Endometrial microvascular endothelial cells (primary cell): Measurements from ENCODE around the gene PDLIM4. TPM values are rescaled to one million over a fixed set of nuclear protein-coding genes. Genes with fewer than 3 reads are reported as not detected.

Experiments used
- in situ Hi-C: cut with HindIII; loops from 2 replicates; pipeline ENCODE4 v1.10.0; 2017; ENCODE audit warnings: low sequenced_read_pairs, low pct_unique_long_range_greater_than_20kb; ENCODE audit errors: inconsistent ontology term
- total RNA-seq: library from RNA; depleted of rRNA; stranded (reverse); fragments of >200 nt; gene quantifications from one replicate; pipeline ENCODE4 v1.2.3, GENCODE V29; 2015; ENCODE audit errors: inconsistent ontology term

Gene PDLIM4
- total RNA-seq, 1 donor from 2014 or later: 113 TPM

GRCh38 chr5:132262882-132263547 lies 5.5 kb downstream of the PDLIM4 start:
- in situ Hi-C loops: no loop called here

DNA sequence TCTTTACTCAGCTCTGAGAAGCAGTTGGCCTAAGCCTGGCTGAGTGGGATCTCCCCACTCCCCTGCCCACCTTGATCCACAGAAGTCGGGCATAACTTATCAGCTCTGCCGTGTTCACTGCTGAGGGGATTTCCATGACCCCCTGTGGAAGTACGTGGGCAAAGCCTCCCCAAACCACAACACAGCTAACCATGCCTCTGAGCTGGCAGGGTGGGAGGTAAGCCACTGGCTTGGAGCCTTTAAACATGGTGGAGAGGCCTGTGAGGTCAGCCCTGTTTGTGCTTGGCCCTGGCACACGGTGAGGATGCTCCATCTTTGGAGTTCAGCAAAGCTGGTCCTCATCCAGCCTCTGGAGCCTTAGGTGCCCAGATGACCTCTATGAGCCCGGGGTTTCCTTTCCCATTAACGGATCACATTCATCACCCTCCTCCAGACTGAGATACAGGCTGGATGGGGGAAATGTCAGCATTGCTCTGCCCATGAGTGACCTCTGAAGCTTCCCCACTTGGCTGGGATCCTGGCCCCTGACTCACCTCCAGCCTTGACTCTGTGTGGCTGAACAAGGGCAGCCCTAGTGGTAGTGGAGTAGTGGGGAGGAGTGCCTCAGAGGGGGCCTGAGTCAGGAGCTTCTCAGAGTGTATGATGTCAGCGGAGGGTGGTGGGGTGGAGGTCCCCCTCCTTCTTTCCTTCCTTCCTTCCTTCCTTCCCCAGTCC lies 6.2 kb downstream of the PDLIM4 start:
- in situ Hi-C loops: no loop called here

DNA sequence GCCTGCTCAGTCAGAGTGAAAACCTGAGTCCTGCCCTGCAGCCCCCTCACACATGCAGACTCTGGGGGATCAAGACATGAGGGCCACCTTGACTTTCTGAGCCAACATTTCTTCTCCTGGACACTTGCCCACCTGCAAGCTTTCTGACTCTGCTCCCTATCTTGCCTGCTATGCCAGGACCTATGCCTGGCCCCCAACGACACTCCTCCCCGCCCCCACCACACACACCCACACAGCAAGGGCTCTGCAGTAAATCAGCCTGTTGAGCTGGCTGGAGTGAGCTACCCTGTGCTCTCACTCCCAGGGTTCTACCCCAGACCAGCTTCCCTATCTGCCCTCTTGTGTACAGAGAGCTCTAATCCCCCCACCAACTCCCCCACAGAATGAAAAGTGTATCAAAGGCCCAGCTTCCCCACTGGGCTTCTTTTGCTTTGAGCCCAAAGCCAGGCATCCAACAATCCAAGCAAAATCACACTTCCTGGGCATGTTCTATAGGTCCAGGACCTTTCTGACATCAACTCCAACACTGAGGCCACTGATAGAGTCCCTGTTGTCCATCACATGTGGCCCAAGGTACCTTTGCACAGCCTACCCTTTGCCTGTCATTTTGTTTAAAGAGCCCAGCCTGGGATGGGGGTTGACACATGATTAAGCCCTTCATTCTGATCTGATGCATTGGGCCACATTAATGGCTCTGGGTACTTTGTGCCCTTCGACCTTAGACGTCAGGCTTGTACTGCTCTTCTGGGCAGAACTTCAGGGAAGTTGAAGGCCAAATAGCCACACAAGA lies 7.2 kb downstream of the PDLIM4 start:
- in situ Hi-C loops: no loop called here

GRCh38 chr5:132265336-132266030 lies 8.0 kb downstream of the PDLIM4 start:
- in situ Hi-C loops: no loop called here

DNA sequence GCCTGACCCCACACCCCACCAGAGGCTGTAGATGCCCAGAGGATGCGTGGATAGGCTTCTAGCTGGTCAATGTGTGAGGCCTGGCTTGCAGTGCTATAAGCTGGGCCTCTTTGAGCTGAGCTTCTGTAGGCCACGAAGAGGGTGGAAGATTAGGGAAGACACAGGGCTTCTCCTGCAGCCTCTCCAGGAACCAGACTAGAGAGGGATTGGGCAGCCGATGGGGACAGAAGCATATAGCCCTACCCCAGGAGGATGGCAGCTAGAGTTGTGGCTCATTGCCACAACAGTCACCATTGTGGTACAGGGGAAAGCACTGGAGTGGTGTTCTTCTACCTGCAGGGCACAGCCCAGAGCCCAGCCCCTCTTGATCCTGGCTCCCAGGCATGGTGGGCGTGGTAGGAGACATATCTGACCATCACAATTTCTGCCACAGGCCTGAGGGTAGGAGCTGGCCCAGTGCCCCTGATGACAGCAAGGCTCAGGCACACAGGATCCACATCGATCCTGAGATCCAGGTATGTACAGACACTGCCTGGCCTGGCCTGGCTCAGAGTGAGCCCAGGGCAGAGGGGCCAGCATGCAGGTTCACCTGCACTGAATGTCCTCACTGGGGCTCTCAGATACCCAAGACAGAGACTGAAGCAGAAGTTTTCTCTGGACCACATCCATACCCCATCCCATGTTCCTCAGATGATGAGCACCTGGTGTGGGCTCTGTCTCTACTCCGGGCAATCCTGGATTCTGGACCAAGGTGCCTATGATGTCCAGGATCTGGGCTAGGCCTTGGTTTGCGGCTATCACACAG lies 8.7 kb downstream of the PDLIM4 start:
- in situ Hi-C loops: no loop called here

DNA sequence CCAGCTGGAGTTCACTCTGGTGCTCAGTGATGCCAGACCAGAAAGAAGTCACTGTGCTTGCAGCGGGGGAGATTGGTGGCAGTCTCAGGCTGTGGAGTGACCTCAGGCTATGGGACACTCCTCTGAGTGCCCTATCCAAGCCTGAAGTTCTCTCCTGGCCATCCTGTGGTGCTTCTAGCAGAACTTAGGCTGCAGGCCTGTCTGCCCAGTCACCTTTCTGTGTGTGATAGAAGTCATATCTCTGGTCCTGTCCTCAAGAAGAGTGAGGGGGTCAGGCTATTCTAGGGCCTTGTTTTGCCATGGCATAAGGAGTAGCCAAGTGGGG lies 9.3 kb downstream of the PDLIM4 start:
- in situ Hi-C loops: no loop called here

GRCh38 chr5:132267166-132267739 lies 9.8 kb downstream of the PDLIM4 start:
- in situ Hi-C loops: no loop called here

GRCh38 chr5:132267931-132268768 lies 10.7 kb downstream of the PDLIM4 start:
- in situ Hi-C loops: no loop called here

GRCh38 chr5:132268769-132269551 lies 11.5 kb downstream of the PDLIM4 start:
- in situ Hi-C loops: no loop called here

- in situ Hi-C loops: no loop called here
Observed at GRCh38 chr5:132269635-132270334, 12.3 kb downstream of the PDLIM4 start.

DNA sequence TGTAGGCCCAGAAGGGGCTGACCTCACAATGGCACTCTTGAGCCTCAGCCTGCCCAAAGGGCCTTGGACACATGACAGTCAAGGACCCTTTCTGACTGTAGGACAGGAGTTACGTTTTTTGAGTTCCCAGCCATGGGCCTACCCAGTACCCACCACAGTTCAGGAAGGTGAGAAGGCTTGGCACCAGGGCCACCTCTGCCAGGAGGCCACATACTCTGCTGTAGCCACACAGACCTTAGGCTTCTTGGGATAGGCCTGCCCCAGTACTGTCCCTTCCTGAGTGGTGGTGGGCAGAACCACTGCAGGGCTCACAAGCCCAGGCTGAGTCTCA lies 12.8 kb downstream of the PDLIM4 start:
- in situ Hi-C loops: no loop called here

- in situ Hi-C loops: no loop called here
Observed at GRCh38 chr5:132270706-132271105, 13.2 kb downstream of the PDLIM4 start.

GRCh38 chr5:132271251-132272246 lies 14.1 kb downstream of the PDLIM4 start:
- in situ Hi-C loops: no loop called here

- in situ Hi-C loops: no loop called here
Observed at GRCh38 chr5:132272311-132273210, 15.1 kb downstream of the PDLIM4 start.
